Neural progenitor cell (in vitro differentiated cells): ENCODE results near the gene EFS. TPM values are rescaled to one million over a fixed set of nuclear protein-coding genes. Genes with fewer than 3 reads are reported as not detected.
A peak's percentile ranks its signal among the peaks of the same experiment; 100 is the strongest.
"Not testable (repeated sequence)": the region's sequence is repeated elsewhere in the genome, so short reads cannot be mapped to it uniquely, and the experiment has no call there.

ENCODE experiments used
- DNase-seq: peaks from one replicate; pipeline ENCODE4 v3.0.0-alpha.2; 2016; ENCODE audit warnings: low spot score
- H2AFZ ChIP-seq: fragments of 200-600 bp; sonication (generic); replicated peaks from 2 replicates; pipeline ENCODE4 v1.6.1; 2016; ENCODE audit warnings: antibody characterized with exemption
- H3F3A ChIP-seq: fragments of 200-600 bp; sonication (generic); 2 replicates; pipeline ENCODE4 v1.6.1; 2016; ENCODE audit warnings: antibody characterized with exemption, low read depth
- H3K27ac ChIP-seq: fragments of 200-600 bp; sonication (generic); 2 replicates; pipeline ENCODE4 v1.5.1; 2016; ENCODE audit warnings: mild to moderate bottlenecking
- H3K27me3 ChIP-seq: fragments of 200-600 bp; sonication (generic); 2 replicates; pipeline ENCODE4 v1.6.1; 2016; ENCODE audit warnings: mild to moderate bottlenecking, moderate library complexity
- H3K36me3 ChIP-seq: fragments of 200-600 bp; sonication (generic); 2 replicates; pipeline ENCODE4 v1.5.1; 2016
- H3K4me1 ChIP-seq: fragments of 200-600 bp; sonication (generic); 2 replicates; pipeline ENCODE4 v1.6.1; 2016; ENCODE audit warnings: mixed run types
- H3K4me2 ChIP-seq: fragments of 200-600 bp; sonication (generic); 2 replicates; pipeline ENCODE4 v1.6.1; 2016
- H3K4me3 ChIP-seq: fragments of 200-600 bp; sonication (generic); 2 replicates; pipeline ENCODE4 v1.5.1; 2016
- H3K79me2 ChIP-seq: fragments of 200-600 bp; sonication (generic); 2 replicates; pipeline ENCODE4 v1.6.1; 2016; ENCODE audit warnings: low read depth
- H3K9ac ChIP-seq: fragments of 200-600 bp; sonication (generic); 2 replicates; pipeline ENCODE4 v1.6.1; 2016
- H3K9me3 ChIP-seq: fragments of 200-600 bp; sonication (generic); 2 replicates; pipeline ENCODE4 v1.5.1; 2016; ENCODE audit warnings: low read depth
- H4K20me1 ChIP-seq: fragments of 200-600 bp; sonication (generic); 2 replicates; pipeline ENCODE4 v1.6.1; 2016; ENCODE audit warnings: low read depth
- H3K27ac Mint-ChIP-seq: 3 replicates; pipeline ENCODE4 v1.8.0; 2021; ENCODE audit warnings: mixed read lengths
- H3K27me3 Mint-ChIP-seq: 2 replicates; pipeline ENCODE4 v1.8.0; 2022; ENCODE audit warnings: low read depth, mild to moderate bottlenecking, inconsistent platforms, moderate library complexity, mixed read lengths; ENCODE audit not compliant: insufficient read depth
- H3K36me3 Mint-ChIP-seq: 3 replicates; pipeline ENCODE4 v1.8.0; 2021; ENCODE audit warnings: mixed read lengths
- H3K4me1 Mint-ChIP-seq: 3 replicates; pipeline ENCODE4 v1.8.0; 2021; ENCODE audit warnings: mixed read lengths
- H3K4me3 Mint-ChIP-seq: 3 replicates; pipeline ENCODE4 v1.8.0; 2021; ENCODE audit warnings: mild to moderate bottlenecking, moderate library complexity, mixed read lengths
- H3K9me3 Mint-ChIP-seq: 3 replicates; pipeline ENCODE4 v1.8.0; 2020; ENCODE audit warnings: mixed read lengths
- EZH2 ChIP-seq: fragments of 200-600 bp; sonication (generic); IDR thresholded peaks from 2 replicates; pipeline ENCODE4 v1.6.1; 2017; ENCODE audit warnings: antibody characterized with exemption, mild to moderate bottlenecking, moderate library complexity
- EZH2phosphoT487 ChIP-seq: fragments of 200-600 bp; sonication (generic); IDR thresholded peaks from 2 replicates; pipeline ENCODE4 v1.6.1; 2017; ENCODE audit warnings: antibody characterized with exemption
- total RNA-seq: library from RNA; depleted of rRNA; stranded (reverse); fragments of >200 nt; gene quantifications from 2 replicates; pipeline ENCODE4 v1.2.3, GENCODE V29; 2015; ENCODE audit warnings: low replicate concordance
- TF ChIP-seq, protein P1 (sequence below): fragments of 200-600 bp; sonication (generic); IDR thresholded peaks from 2 replicates; pipeline ENCODE4 v1.5.1; 2017; ENCODE audit warnings: antibody characterized with exemption, mild to moderate bottlenecking

EFS gene
- total RNA-seq, 1 donor from 2014 or later: 21.7 TPM

DNA sequence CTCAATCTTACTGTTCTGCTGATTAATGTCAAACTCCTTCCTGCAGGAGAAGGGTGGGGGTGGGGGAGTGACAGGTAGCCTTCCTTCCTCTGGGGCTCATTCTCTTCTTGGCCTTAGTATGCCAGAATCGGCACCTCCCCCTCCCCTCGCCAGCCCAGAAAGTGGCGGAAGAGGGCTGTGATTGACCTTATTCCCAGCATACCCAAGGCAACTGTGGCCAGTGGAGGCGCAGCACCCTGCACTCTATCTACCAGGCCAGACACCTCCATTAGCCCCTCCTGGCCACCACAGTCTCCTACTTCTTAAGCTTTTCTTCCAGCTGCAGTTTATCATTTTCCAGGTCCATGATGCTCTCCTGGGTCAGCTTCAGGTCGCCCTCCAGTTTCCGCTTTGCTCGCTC lies 27.6 kb upstream of the EFS start:
- no peaks in the 10 kb centered on the region for H3K27me3 ChIP-seq
- no peak for DNase-seq
- H2AFZ ChIP-seq: no peak overlapping the region
- no peaks in the 10 kb centered on the region for H3K36me3 ChIP-seq
- Mint-ChIP-seq H3K4me1 (no peaks in the 10 kb centered on the region), H3K27ac (no peak overlapping the region), H3K27me3 (peaks cover 17% of the 10 kb centered on the region), H3K36me3 (no peaks in the 10 kb centered on the region), H3K9me3 (no peaks in the 10 kb centered on the region), H3K4me3 (no peak overlapping the region)
- no peaks in the 10 kb centered on the region for H3K4me1 ChIP-seq
- no peaks in the 10 kb centered on the region for H3F3A ChIP-seq
- H3K9me3 ChIP-seq: no peaks in the 10 kb centered on the region
- no peaks in the 10 kb centered on the region for H4K20me1 ChIP-seq
- H3K4me2 ChIP-seq: no peak overlapping the region
- TF ChIP-seq EZH2phosphoT487 (no peak), EZH2 (no peak)
- TF ChIP-seq, protein P1, sequence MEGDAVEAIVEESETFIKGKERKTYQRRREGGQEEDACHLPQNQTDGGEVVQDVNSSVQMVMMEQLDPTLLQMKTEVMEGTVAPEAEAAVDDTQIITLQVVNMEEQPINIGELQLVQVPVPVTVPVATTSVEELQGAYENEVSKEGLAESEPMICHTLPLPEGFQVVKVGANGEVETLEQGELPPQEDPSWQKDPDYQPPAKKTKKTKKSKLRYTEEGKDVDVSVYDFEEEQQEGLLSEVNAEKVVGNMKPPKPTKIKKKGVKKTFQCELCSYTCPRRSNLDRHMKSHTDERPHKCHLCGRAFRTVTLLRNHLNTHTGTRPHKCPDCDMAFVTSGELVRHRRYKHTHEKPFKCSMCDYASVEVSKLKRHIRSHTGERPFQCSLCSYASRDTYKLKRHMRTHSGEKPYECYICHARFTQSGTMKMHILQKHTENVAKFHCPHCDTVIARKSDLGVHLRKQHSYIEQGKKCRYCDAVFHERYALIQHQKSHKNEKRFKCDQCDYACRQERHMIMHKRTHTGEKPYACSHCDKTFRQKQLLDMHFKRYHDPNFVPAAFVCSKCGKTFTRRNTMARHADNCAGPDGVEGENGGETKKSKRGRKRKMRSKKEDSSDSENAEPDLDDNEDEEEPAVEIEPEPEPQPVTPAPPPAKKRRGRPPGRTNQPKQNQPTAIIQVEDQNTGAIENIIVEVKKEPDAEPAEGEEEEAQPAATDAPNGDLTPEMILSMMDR: no peak
- no peak overlapping the region for H3K4me3 ChIP-seq
- no peaks in the 10 kb centered on the region for H3K79me2 ChIP-seq
- H3K27ac ChIP-seq: no peak overlapping the region
- no peak overlapping the region for H3K9ac ChIP-seq

DNA sequence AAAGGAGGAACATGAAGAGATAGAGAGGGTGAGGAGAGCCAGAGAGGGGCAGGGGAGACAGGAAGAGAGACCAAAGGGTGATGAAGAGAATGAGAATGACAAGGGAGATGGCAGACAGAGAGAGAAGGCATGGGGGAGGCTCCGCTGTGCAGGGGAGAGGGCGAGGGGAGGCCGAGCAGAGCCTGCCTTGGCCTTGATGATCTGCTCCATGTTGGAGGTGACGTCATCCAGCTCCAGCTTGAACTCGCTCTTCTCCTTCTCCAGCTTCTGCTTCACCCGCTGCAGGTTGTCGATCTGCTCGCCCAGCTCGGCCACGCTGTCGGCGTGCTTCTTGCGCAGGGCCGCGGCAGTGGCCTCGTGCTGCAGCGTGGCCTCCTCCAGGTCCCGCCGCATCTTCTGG lies 24.9 kb upstream of the EFS start:
- H3K79me2 ChIP-seq, H3K36me3 Mint-ChIP-seq, H3K4me2 ChIP-seq, H3K4me3 ChIP-seq, H3F3A ChIP-seq, H3K4me1 ChIP-seq, H4K20me1 ChIP-seq, H3K27me3 ChIP-seq, H3K27ac ChIP-seq, H3K9ac ChIP-seq, H3K9me3 ChIP-seq, H3K4me1 Mint-ChIP-seq, H3K9me3 Mint-ChIP-seq, H2AFZ ChIP-seq, DNase-seq, H3K4me3 Mint-ChIP-seq, H3K36me3 ChIP-seq: not testable (repeated sequence)
- Mint-ChIP-seq H3K27ac (peak overlapping the region; percentile 44), H3K27me3 (peaks cover 13% of the 10 kb centered on the region)

DNA sequence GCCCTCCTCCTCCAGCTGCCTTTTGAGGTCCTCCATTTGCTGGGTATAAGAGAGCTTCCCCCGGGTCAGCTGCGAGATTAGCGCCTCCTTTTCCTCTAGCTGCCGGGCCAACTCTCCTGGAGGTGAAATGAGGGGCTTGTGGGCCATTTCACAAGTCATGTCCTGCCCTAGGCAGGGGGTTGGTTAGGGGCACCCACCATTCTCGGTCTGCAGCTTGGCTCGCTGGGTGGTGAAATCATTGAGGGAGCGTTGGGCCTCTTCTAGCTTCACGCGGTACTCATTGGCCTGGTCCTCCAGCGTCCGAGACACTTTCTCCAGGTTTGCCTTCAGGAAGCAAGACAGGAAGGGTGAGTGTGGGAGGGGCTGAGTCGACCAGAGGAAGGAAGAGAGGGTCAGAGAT lies 24.4 kb upstream of the EFS start:
- Histone ChIP-seq H3K79me2 (no peaks in the 10 kb centered on the region), H4K20me1 (no peaks in the 10 kb centered on the region), H3K27ac (no peak overlapping the region), H2AFZ (no peak overlapping the region), H3K4me1 (no peaks in the 10 kb centered on the region), H3K36me3 (no peaks in the 10 kb centered on the region), H3K4me2 (no peak overlapping the region), H3K27me3 (no peaks in the 10 kb centered on the region), H3K9me3 (no peaks in the 10 kb centered on the region), H3K9ac (no peak overlapping the region), H3K4me3 (no peak overlapping the region), H3F3A (no peaks in the 10 kb centered on the region)
- TF ChIP-seq EZH2phosphoT487: no peak
- TF ChIP-seq EZH2: no peak
- Mint-ChIP-seq H3K27me3 (peaks cover 14% of the 10 kb centered on the region), H3K9me3 (no peaks in the 10 kb centered on the region), H3K27ac (peak overlapping the region; percentile 44), H3K36me3 (no peaks in the 10 kb centered on the region), H3K4me1 (no peaks in the 10 kb centered on the region), H3K4me3 (no peak overlapping the region)
- no peak for DNase-seq

DNA sequence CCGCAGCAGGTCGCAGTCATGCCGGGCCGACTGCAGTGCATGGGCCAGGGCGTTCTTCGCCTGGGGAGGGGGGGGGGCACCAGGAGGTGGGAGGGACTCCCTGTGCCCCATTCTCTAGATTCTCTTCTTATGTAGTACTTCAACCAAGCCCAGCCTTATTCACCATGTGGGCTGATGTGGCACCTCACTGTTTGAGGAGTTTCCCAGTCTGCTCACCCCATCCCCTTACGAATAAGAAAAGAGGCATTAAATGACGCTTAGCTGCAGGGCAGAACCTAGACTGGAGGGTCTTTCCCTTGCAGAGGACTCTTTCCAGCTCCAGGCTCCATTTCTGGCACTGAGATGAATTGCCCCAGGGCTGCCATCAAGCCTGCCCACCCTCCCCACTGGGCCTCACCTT lies 24.0 kb upstream of the EFS start:
- Mint-ChIP-seq H3K4me1 (no peaks in the 10 kb centered on the region), H3K9me3 (no peaks in the 10 kb centered on the region), H3K4me3 (no peak overlapping the region), H3K27me3 (peaks cover 11% of the 10 kb centered on the region), H3K27ac (no peak overlapping the region), H3K36me3 (no peaks in the 10 kb centered on the region)
- Histone ChIP-seq H2AFZ (no peak overlapping the region), H3F3A (no peaks in the 10 kb centered on the region), H4K20me1 (no peaks in the 10 kb centered on the region), H3K27me3 (no peaks in the 10 kb centered on the region), H3K4me1 (no peaks in the 10 kb centered on the region), H3K9me3 (no peaks in the 10 kb centered on the region), H3K36me3 (no peaks in the 10 kb centered on the region), H3K4me3 (no peak overlapping the region), H3K9ac (no peak overlapping the region), H3K79me2 (no peaks in the 10 kb centered on the region), H3K4me2 (no peak overlapping the region), H3K27ac (no peak overlapping the region)
- TF ChIP-seq, protein P1: no peak
- TF ChIP-seq EZH2phosphoT487 (no peak), EZH2 (no peak)
- no peak for DNase-seq
